Adrenal gland (tissue), 12 donors: ENCODE results near the gene DAG1. TPM values are rescaled to one million over a fixed set of nuclear protein-coding genes. Genes with fewer than 3 reads are reported as not detected.

Source experiments
- DNase-seq, 7 donors: peaks; one replicate each; pipeline ENCODE4 v3.0.0-alpha.2; 2019 to 2020
- H3K27ac ChIP-seq, 5 donors: fragments of 200-600 bp; sonication (generic) in 4 of 5; 1 replicate in 3 of 5; 2 replicates in 2 of 5; pipeline versions ENCODE4 v1.5.1 to v1.8.0; 2016 to 2020; ENCODE audit warnings: mild to moderate bottlenecking in 1 of 5
- H3K27me3 ChIP-seq: fragments of 200-600 bp; 2 replicates; pipeline ENCODE4 v1.8.0; 2021
- H3K36me3 ChIP-seq, 2 donors: fragments of 200-600 bp; replicated peaks in 1 of 2; 1 replicate in 1 of 2; 2 replicates in 1 of 2; pipeline versions ENCODE4 v1.5.1 to v1.8.0; 2018 to 2022
- H3K4me1 ChIP-seq, 2 donors: fragments of 200-600 bp; replicated peaks in 1 of 2; 1 replicate in 1 of 2; 2 replicates in 1 of 2; pipeline versions ENCODE4 v1.5.1 to v1.8.0; 2018 to 2021
- H3K4me3 ChIP-seq, 4 donors: fragments of 200-600 bp; sonication (generic) in 3 of 4; one replicate each; pipeline ENCODE4 v1.5.1; 2016 to 2018
- H3K9me3 ChIP-seq, 3 donors: fragments of 200-600 bp; sonication (generic) in 1 of 3; replicated peaks in 1 of 3; 1 replicate in 2 of 3; 2 replicates in 1 of 3; pipeline versions ENCODE4 v1.5.1 to v1.8.0; 2016 to 2021
- CTCF ChIP-seq, 6 experiments: fragments of 450-650 bp in 4 of 6; fragments of 200-600 bp in 2 of 6; sonication (generic) in 1 of 6; IDR thresholded peaks; 1 replicate in 5 of 6; 2 replicates in 1 of 6; pipeline versions ENCODE4 v1.5.1 to v1.8.0; 2016 to 2021; ENCODE audit warnings: antibody characterized with exemption in 6 of 6, mild to moderate bottlenecking in 2 of 6, moderate library complexity in 1 of 6
- POLR2A ChIP-seq, 2 donors: fragments of 450-650 bp; IDR thresholded peaks; one replicate each; pipeline ENCODE4 v1.6.1; 2017; ENCODE audit warnings: antibody characterized with exemption in 2 of 2, mild to moderate bottlenecking in 2 of 2, moderate library complexity in 1 of 2
- WGBS, 4 donors: extraction: QIAGEN DNeasy Blood & Tissue Kit in 2 of 4; methylation state at CpG; one replicate each; pipeline versions ENCODE4 v1.1.5 to v1.1.7; 2013 to 2017; 5-methylcytosine and 5-hydroxymethylcytosine counted together
- intact Hi-C, 2 donors: fragments of 100-400 bp; cut with DNase I; formaldehyde crosslinking; loops; one replicate each; pipeline versions ENCODE4 v1.14.1 to v1.15.0; 2022 to 2023
- polyA plus RNA-seq, 3 donors: library from polyadenylated mRNA; stranded (reverse); fragments of 200-250 nt in 2 of 3; fragments of 350-450 nt in 1 of 3; fragmentation: Illumina TruSeq in 1 of 3; extraction: RNeasy Lipid Tissue Mini Kit (QIAGEN cat#74804) in 1 of 3; gene quantifications; one replicate each; pipeline ENCODE4 v1.2.3, GENCODE V29; 2013 to 2014
- total RNA-seq, 9 donors: library from RNA; depleted of rRNA in 4 of 9; stranded (reverse); fragments of >200 nt in 4 of 9; fragments of 120-200 nt in 1 of 9; fragmentation: NEBNext Ultra II Directional in 1 of 9; extraction: Animal tissue kit (Norgen Biotek cat#: 25700) in 1 of 9; gene quantifications; one replicate each; pipeline versions ENCODE4 v1.1.0 to v1.2.4, GENCODE V29; 2013 to 2023
- donor health status: healthy with polysubstance abuse.
- donor health status: Bipolar disorder and iron deficiency.
- donor health status: DM: yes; HTN: yes; CAD: no.
- donor health status: DM: no; HTN: no; CAD: no.
- donor health status: DM: no; HTN: no; CAD: no.
- donor health status: DM: yes; HTN: yes; CAD: no.

The DAG1 gene
- total and polyA plus RNA-seq, 12 donors = 9.1 to 173 (median 73.7) TPM

GRCh38 chr3:49462222-49462621 is 7.8 kb upstream of the DAG1 start:
- Histone ChIP-seq H3K4me1 (peaks cover 13 to 23% of the 10 kb centered on the region in 2 donors), H3K36me3 (no peaks in the 10 kb centered on the region), H3K27ac (peak overlapping the region in 3 of 5 donors; percentile 30 to 61 (median 32)), H3K27me3 (no peaks in the 10 kb centered on the region), H3K9me3 (no peaks in the 10 kb centered on the region), H3K4me3 (no peak overlapping the region)
- TF ChIP-seq POLR2A (IDR thresholded peaks at IDR 0.05) (no peak), CTCF (IDR thresholded peaks at IDR 0.05) (no peak)
- WGBS, 4 donors = 64 to 86% (median 79%) methylated on average over 3 of the region's 3 CpGs
- intact Hi-C loops = no loop called here
- peak in 1 of 7 donors; percentile 40 for DNase-seq

GRCh38 chr3:49465270-49466034 is 4.6 kb upstream of the DAG1 start:
- Histone ChIP-seq H3K36me3 (no peaks in the 10 kb centered on the region), H3K9me3 (no peaks in the 10 kb centered on the region), H3K4me1 (peaks cover 25 to 38% of the 10 kb centered on the region in 2 donors), H3K27me3 (no peaks in the 10 kb centered on the region), H3K4me3 (no peak overlapping the region), H3K27ac (peak overlapping the region; percentile 54 to 89 (median 74))
- TF ChIP-seq CTCF (IDR thresholded peaks at IDR 0.05) = no peak
- peak in 6 of 7 donors; percentile 65 to 79 (median 76) for DNase-seq
- WGBS, 4 donors = 61 to 76% (median 66%) methylated on average over 15 to 18 of the region's 18 CpGs
- intact Hi-C loops = no loop called here

GRCh38 chr3:49466085-49466484 is 4.0 kb upstream of the DAG1 start:
- intact Hi-C loops = no loop called here

More at GRCh38 chr3:49466085-49466484, 4.0 kb upstream of the DAG1 start:
- Histone ChIP-seq H3K9me3 (no peaks in the 10 kb centered on the region), H3K36me3 (no peaks in the 10 kb centered on the region), H3K27ac (peak overlapping the region; percentile 54 to 89 (median 74)), H3K4me1 (peaks cover 28 to 41% of the 10 kb centered on the region in 2 donors), H3K27me3 (no peaks in the 10 kb centered on the region), H3K4me3 (no peak overlapping the region)
- no peak for TF ChIP-seq CTCF (IDR thresholded peaks at IDR 0.05)
- no peak for TF ChIP-seq POLR2A (IDR thresholded peaks at IDR 0.05)
- WGBS, 4 donors = 29 to 65% (median 42%) methylated on average over 2 of the region's 2 CpGs
- DNase-seq = no peak
